Caco-2 (cell line): Measurements from ENCODE around the gene SLC8A2. TPM values are rescaled to one million over a fixed set of nuclear protein-coding genes. Genes with fewer than 3 reads are reported as not detected.
A peak's percentile ranks its signal among the peaks of the same experiment; 100 is the strongest.

Experiments used
- BruUV-seq: library from RNA; stranded (reverse); fragments of 400-500 nt; replicated peaks from 2 replicates; lab custom pipeline; 2021; lab: Mats Ljungman, UMichigan
- CTCF ChIA-PET: fragments of 300-600 bp; sonication (Branson Sonifier 250); formaldehyde crosslinking; loops from one replicate; lab custom pipeline; 2022; ENCODE audit warnings: antibody characterized with exemption; lab: Charles Lee
- POLR2A ChIA-PET: fragments of 300-600 bp; sonication (Branson Sonifier 250); formaldehyde crosslinking; loops from one replicate; lab custom pipeline; 2022; ENCODE audit warnings: antibody characterized with exemption; lab: Charles Lee
- DNase-seq, 2 experiments: peaks; one replicate each; pipeline versions ENCODE4 v3.0.0 to v3.0.0-alpha.2; 2020 to 2022
- H3K27me3 ChIP-seq: replicated peaks from 2 replicates; pipeline ENCODE4 v1.6.0; 2011; ENCODE audit warnings: low read length; ENCODE audit not compliant: control insufficient read depth, insufficient read depth
- H3K36me3 ChIP-seq: 2 replicates; pipeline ENCODE4 v1.5.1; 2011; ENCODE audit warnings: low read length; ENCODE audit not compliant: control insufficient read depth, insufficient read depth
- H3K4me1 ChIP-seq: fragments of 250-450 bp; sonication (Bioruptor Pico); 2 replicates; pipeline ENCODE4 v1.5.1; 2020; ENCODE audit warnings: mild to moderate bottlenecking
- H3K4me3 ChIP-seq: 2 replicates; pipeline ENCODE4 v1.5.1; 2011; ENCODE audit warnings: low read depth, mild to moderate bottlenecking, control low read depth, low read length
- H3K9me3 ChIP-seq: fragments of 250-450 bp; sonication (Bioruptor Pico); 2 replicates; pipeline ENCODE4 v1.5.1; 2020; ENCODE audit warnings: mild to moderate bottlenecking, moderate library complexity
- H3K27ac Mint-ChIP-seq: one replicate; pipeline ENCODE4 v1.8.0; 2022; ENCODE audit warnings: mixed read lengths; ENCODE audit not compliant: unreplicated experiment
- H3K27me3 Mint-ChIP-seq: one replicate; pipeline ENCODE4 v1.8.0; 2022; ENCODE audit warnings: mixed read lengths; ENCODE audit not compliant: insufficient read depth, unreplicated experiment
- H3K36me3 Mint-ChIP-seq: one replicate; pipeline ENCODE4 v1.8.0; 2022; ENCODE audit warnings: mild to moderate bottlenecking, mixed read lengths; ENCODE audit not compliant: insufficient read depth, unreplicated experiment
- H3K4me1 Mint-ChIP-seq: one replicate; pipeline ENCODE4 v1.8.0; 2022; ENCODE audit warnings: low read depth, mixed read lengths; ENCODE audit not compliant: unreplicated experiment
- H3K4me3 Mint-ChIP-seq: one replicate; pipeline ENCODE4 v1.8.0; 2022; ENCODE audit warnings: mild to moderate bottlenecking, moderate library complexity, mixed read lengths; ENCODE audit not compliant: unreplicated experiment
- H3K9me3 Mint-ChIP-seq: one replicate; pipeline ENCODE4 v1.8.0; 2022; ENCODE audit warnings: mixed read lengths; ENCODE audit not compliant: unreplicated experiment
- intact Hi-C: fragments of 100-400 bp; cut with micrococcal nuclease; formaldehyde crosslinking; loops from one replicate; pipeline ENCODE4 v1.10.0; 2022; ENCODE audit not compliant: unreplicated experiment
- total RNA-seq: library from RNA; stranded (reverse); gene quantifications from 2 replicates; pipeline ENCODE4 v1.2.3, GENCODE V29; 2022
- TF ChIP-seq, protein P1 (sequence below), 2 experiments: fragments of 200-600 bp in 1 of 2; IDR thresholded peaks; 1 replicate in 1 of 2; 2 replicates in 1 of 2; pipeline versions ENCODE4 v1.5.1 to v1.8.0; 2011 to 2022; ENCODE audit warnings: antibody characterized with exemption in 1 of 2, control low read depth in 1 of 2, inconsistent platforms in 1 of 2, low read depth in 1 of 2, low read length in 1 of 2, mild to moderate bottlenecking in 1 of 2, moderate library complexity in 1 of 2; ENCODE audit not compliant: insufficient read depth in 1 of 2, severe bottlenecking in 1 of 2, unreplicated experiment in 1 of 2

Gene SLC8A2
- total RNA-seq, 1 experiment from 2014 or later = 1.2 TPM

GRCh38 chr19:47448360-47448727, 23.3 kb downstream of the SLC8A2 start:
- Mint-ChIP-seq H3K36me3 (no peaks in the 10 kb centered on the region), H3K27me3 (peaks cover 25% of the 10 kb centered on the region), H3K4me3 (no peak overlapping the region), H3K4me1 (peaks cover 15% of the 10 kb centered on the region), H3K27ac (no peak overlapping the region), H3K9me3 (no peaks in the 10 kb centered on the region)
- ChIA-PET CTCF (interaction anchor here (1.4 kb wide), 1 partner anchor 11 kb away, joined by 9 read pairs; no protein-coding TSS in a partner anchor), POLR2A (no interaction called here)
- intact Hi-C loops = no loop called here
- no peak for DNase-seq
- no TSS peak for BruUV-seq
- H3K4me3 ChIP-seq = no peak overlapping the region
- no peaks in the 10 kb centered on the region for H3K9me3 ChIP-seq
- TF ChIP-seq, protein P1, sequence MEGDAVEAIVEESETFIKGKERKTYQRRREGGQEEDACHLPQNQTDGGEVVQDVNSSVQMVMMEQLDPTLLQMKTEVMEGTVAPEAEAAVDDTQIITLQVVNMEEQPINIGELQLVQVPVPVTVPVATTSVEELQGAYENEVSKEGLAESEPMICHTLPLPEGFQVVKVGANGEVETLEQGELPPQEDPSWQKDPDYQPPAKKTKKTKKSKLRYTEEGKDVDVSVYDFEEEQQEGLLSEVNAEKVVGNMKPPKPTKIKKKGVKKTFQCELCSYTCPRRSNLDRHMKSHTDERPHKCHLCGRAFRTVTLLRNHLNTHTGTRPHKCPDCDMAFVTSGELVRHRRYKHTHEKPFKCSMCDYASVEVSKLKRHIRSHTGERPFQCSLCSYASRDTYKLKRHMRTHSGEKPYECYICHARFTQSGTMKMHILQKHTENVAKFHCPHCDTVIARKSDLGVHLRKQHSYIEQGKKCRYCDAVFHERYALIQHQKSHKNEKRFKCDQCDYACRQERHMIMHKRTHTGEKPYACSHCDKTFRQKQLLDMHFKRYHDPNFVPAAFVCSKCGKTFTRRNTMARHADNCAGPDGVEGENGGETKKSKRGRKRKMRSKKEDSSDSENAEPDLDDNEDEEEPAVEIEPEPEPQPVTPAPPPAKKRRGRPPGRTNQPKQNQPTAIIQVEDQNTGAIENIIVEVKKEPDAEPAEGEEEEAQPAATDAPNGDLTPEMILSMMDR (IDR thresholded peaks at IDR 0.05; ENCODE audit: insufficient read depth in 1 of 2, low read depth in 1 of 2, low read length in 1 of 2, severe bottlenecking in 1 of 2, unreplicated experiment in 1 of 2) = no peak
- no peaks in the 10 kb centered on the region for H3K36me3 ChIP-seq
- no peaks in the 10 kb centered on the region for H3K27me3 ChIP-seq
- no peaks in the 10 kb centered on the region for H3K4me1 ChIP-seq

DNA sequence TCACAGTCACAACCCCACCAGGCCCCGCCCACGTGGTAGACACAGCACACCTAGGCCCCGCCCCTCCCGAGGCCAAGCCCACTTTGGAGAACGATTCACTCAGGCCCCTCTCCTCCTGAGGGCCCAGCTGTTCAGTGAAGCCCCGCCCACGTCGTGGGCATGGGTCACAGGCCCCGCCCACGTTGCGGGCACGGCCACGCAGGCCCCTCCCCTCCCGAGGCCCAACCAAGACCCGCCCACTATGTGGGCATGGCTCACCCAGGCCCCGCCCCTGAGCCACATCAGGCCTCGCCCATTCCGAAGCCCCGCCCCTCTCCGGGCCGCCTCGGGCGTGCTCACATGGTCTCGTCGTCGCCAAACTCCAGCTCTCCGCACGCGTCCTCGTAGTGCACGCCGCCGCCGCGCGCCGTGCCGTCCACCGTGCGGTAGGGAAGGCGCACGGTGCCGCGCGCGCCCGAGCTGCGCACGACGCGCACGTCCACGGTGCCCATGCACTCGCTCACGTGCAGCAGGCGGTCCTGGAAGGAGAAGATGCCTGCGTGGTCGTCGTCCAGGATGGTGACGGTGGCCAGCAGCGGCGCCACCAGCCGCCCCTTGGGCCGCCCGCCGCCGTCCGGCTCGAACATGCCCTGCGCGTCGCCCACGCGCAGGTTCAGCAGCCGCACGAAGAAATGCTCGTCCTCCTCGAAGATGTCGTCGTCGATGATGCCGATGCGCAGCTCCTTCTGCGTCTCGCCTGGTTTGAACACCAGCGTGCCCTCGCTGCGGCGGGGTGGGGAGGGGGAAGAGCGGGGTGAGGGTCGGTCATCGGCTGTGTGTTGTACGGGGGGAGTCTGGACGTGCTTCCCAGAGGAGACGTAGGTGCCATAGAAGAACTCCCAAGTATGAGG, 24.0 kb downstream of the SLC8A2 start:
- no peaks in the 10 kb centered on the region for H3K27me3 ChIP-seq
- no peaks in the 10 kb centered on the region for H3K36me3 Mint-ChIP-seq
- peaks cover 15% of the 10 kb centered on the region for H3K4me1 Mint-ChIP-seq
- H3K27me3 Mint-ChIP-seq = peaks cover 25% of the 10 kb centered on the region
- BruUV-seq = no TSS peak
- no peak overlapping the region for H3K27ac Mint-ChIP-seq
- H3K4me1 ChIP-seq = no peaks in the 10 kb centered on the region
- TF ChIP-seq, protein P1 (IDR thresholded peaks at IDR 0.05; ENCODE audit: insufficient read depth in 1 of 2, low read depth in 1 of 2, low read length in 1 of 2, severe bottlenecking in 1 of 2, unreplicated experiment in 1 of 2) = no peak
- intact Hi-C loops = no loop called here
- ChIA-PET CTCF (interaction anchor here (1.0 to 1.4 kb wide), 2 partner anchors 11 kb away, joined by 5 to 9 read pairs; no protein-coding TSS in a partner anchor), POLR2A (no interaction called here)
- peak overlapping the region; percentile 49 for H3K4me3 Mint-ChIP-seq
- H3K4me3 ChIP-seq = no peak overlapping the region
- DNase-seq = peak; percentile 55 to 64
- no peaks in the 10 kb centered on the region for H3K9me3 ChIP-seq
- H3K9me3 Mint-ChIP-seq = no peaks in the 10 kb centered on the region
- H3K36me3 ChIP-seq = no peaks in the 10 kb centered on the region

- Histone ChIP-seq H3K27me3 (no peaks in the 10 kb centered on the region), H3K36me3 (no peaks in the 10 kb centered on the region), H3K9me3 (no peaks in the 10 kb centered on the region), H3K4me1 (no peaks in the 10 kb centered on the region), H3K4me3 (no peak overlapping the region)
- CTCF ChIA-PET = interaction anchor here (1.0 kb wide), 1 partner anchor 10 kb away, joined by 5 read pairs; no protein-coding TSS in a partner anchor
- H3K27me3 Mint-ChIP-seq = peaks cover 23% of the 10 kb centered on the region
- H3K9me3 Mint-ChIP-seq = no peaks in the 10 kb centered on the region
- POLR2A ChIA-PET = no interaction called here
- peaks cover 15% of the 10 kb centered on the region for H3K4me1 Mint-ChIP-seq
- TF ChIP-seq, protein P1 (IDR thresholded peaks at IDR 0.05; ENCODE audit: insufficient read depth in 1 of 2, low read depth in 1 of 2, low read length in 1 of 2, severe bottlenecking in 1 of 2, unreplicated experiment in 1 of 2) = no peak
- intact Hi-C loops = no loop called here
- BruUV-seq = no TSS peak
- peak in 1 of 2 experiments; percentile 57 for DNase-seq
- H3K27ac Mint-ChIP-seq = no peak overlapping the region
- H3K4me3 Mint-ChIP-seq = peak overlapping the region; percentile 49
- H3K36me3 Mint-ChIP-seq = no peaks in the 10 kb centered on the region
Measured at GRCh38 chr19:47446534-47447469, 24.9 kb downstream of the SLC8A2 start.
